HEK293 (cell line): ENCODE results near the gene CCDC183.

ENCODE experiments used
- CTCF ChIP-seq: fragments of 450-650 bp; formaldehyde crosslinking; IDR thresholded peaks from 2 replicates; pipeline ENCODE4 v1.5.1; 2016; ENCODE audit warnings: missing biosample characterization, missing genetic modification characterization
- GLIS2 ChIP-seq: fragments of 450-650 bp; formaldehyde crosslinking; IDR thresholded peaks from 2 replicates; pipeline ENCODE4 v1.5.1; 2016; ENCODE audit warnings: missing biosample characterization, missing genetic modification characterization
- HOXD13 ChIP-seq: sonication (generic); formaldehyde crosslinking; IDR thresholded peaks from 2 replicates; pipeline ENCODE4 v1.8.0; 2022; ENCODE audit warnings: missing genetic modification reagents, borderline replicate concordance
- KLF1 ChIP-seq: fragments of 450-650 bp; formaldehyde crosslinking; IDR thresholded peaks from 2 replicates; pipeline ENCODE4 v1.5.1; 2016; ENCODE audit warnings: missing biosample characterization, missing genetic modification characterization
- KLF9 ChIP-seq: fragments of 450-650 bp; formaldehyde crosslinking; IDR thresholded peaks from 2 replicates; pipeline ENCODE4 v1.5.1; 2016; ENCODE audit warnings: missing biosample characterization, missing genetic modification characterization, low read depth
- MEIS1 ChIP-seq: sonication (generic); formaldehyde crosslinking; IDR thresholded peaks from 2 replicates; pipeline ENCODE4 v1.8.1; 2022; ENCODE audit warnings: missing genetic modification reagents, mild to moderate bottlenecking, borderline replicate concordance
- OSR2 ChIP-seq: fragments of 450-650 bp; formaldehyde crosslinking; IDR thresholded peaks from 2 replicates; pipeline ENCODE4 v1.5.1; 2016; ENCODE audit warnings: missing biosample characterization, missing genetic modification characterization
- PBX3 ChIP-seq: sonication (generic); formaldehyde crosslinking; IDR thresholded peaks from 2 replicates; pipeline ENCODE4 v1.8.1; 2022; ENCODE audit warnings: mild to moderate bottlenecking, moderate library complexity, missing genetic modification reagents
- PRDM1 ChIP-seq: fragments of 450-650 bp; formaldehyde crosslinking; IDR thresholded peaks from 2 replicates; pipeline ENCODE4; 2016; ENCODE audit warnings: missing biosample characterization, missing genetic modification characterization
- PRDM10 ChIP-seq: fragments of 450-650 bp; formaldehyde crosslinking; IDR thresholded peaks from 2 replicates; pipeline ENCODE4 v1.5.1; 2016; ENCODE audit warnings: missing biosample characterization, missing genetic modification characterization
- ZBTB21 ChIP-seq: fragments of 450-650 bp; formaldehyde crosslinking; IDR thresholded peaks from 2 replicates; pipeline ENCODE4 v1.5.1; 2017; ENCODE audit warnings: missing biosample characterization, missing genetic modification characterization
- ZBTB48 ChIP-seq: fragments of 450-650 bp; formaldehyde crosslinking; IDR thresholded peaks from 2 replicates; pipeline ENCODE4 v1.5.1; 2016; ENCODE audit warnings: missing biosample characterization, missing genetic modification characterization
- ZBTB7A ChIP-seq: fragments of 450-650 bp; formaldehyde crosslinking; IDR thresholded peaks from 2 replicates; pipeline ENCODE4 v1.5.1; 2016; ENCODE audit warnings: low read depth, missing biosample characterization, missing genetic modification characterization
- ZFP69B ChIP-seq: fragments of 450-650 bp; formaldehyde crosslinking; IDR thresholded peaks from 2 replicates; pipeline ENCODE4 v1.5.1; 2016; ENCODE audit warnings: missing biosample characterization, missing genetic modification characterization
- ZNF184 ChIP-seq: fragments of 450-650 bp; IDR thresholded peaks from 2 replicates; pipeline ENCODE4 v1.5.1; 2018; ENCODE audit warnings: missing biosample characterization, mild to moderate bottlenecking, missing genetic modification characterization
- ZNF2 ChIP-seq: fragments of 450-650 bp; formaldehyde crosslinking; IDR thresholded peaks from 2 replicates; pipeline ENCODE4 v1.5.1; 2016; ENCODE audit warnings: missing biosample characterization, missing genetic modification characterization
- ZNF335 ChIP-seq: fragments of 450-650 bp; formaldehyde crosslinking; conservative IDR thresholded peaks from 2 replicates; pipeline ENCODE4 v1.5.1; 2016; ENCODE audit warnings: missing biosample characterization, missing genetic modification characterization
- ZNF391 ChIP-seq: fragments of 450-650 bp; formaldehyde crosslinking; IDR thresholded peaks from 2 replicates; pipeline ENCODE4 v1.5.1; 2016; ENCODE audit warnings: low read depth, missing biosample characterization, missing genetic modification characterization, borderline replicate concordance
- ZNF404 ChIP-seq: fragments of 450-650 bp; formaldehyde crosslinking; IDR thresholded peaks from 2 replicates; pipeline ENCODE4 v1.5.1; 2017; ENCODE audit warnings: missing biosample characterization, missing genetic modification characterization
- ZNF473 ChIP-seq: fragments of 450-650 bp; formaldehyde crosslinking; IDR thresholded peaks from 2 replicates; pipeline ENCODE4 v1.5.1; 2017; ENCODE audit warnings: missing biosample characterization, missing genetic modification characterization
- ZNF621 ChIP-seq: fragments of 450-650 bp; formaldehyde crosslinking; IDR thresholded peaks from 2 replicates; pipeline ENCODE4 v1.5.1; 2017; ENCODE audit warnings: missing biosample characterization, missing genetic modification characterization
- ZNF639 ChIP-seq: fragments of 450-650 bp; formaldehyde crosslinking; IDR thresholded peaks from 2 replicates; pipeline ENCODE4 v1.5.1; 2016; ENCODE audit warnings: missing biosample characterization, missing genetic modification characterization
- ZNF692 ChIP-seq: fragments of 450-650 bp; formaldehyde crosslinking; IDR thresholded peaks from 2 replicates; pipeline ENCODE4 v1.5.1; 2016; ENCODE audit warnings: missing biosample characterization, missing genetic modification characterization
- ZSCAN16 ChIP-seq: fragments of 450-650 bp; formaldehyde crosslinking; IDR thresholded peaks from 2 replicates; pipeline ENCODE4 v1.5.1; 2016; ENCODE audit warnings: missing biosample characterization, missing genetic modification characterization
- ZSCAN18 ChIP-seq: fragments of 450-650 bp; formaldehyde crosslinking; IDR thresholded peaks from 2 replicates; pipeline ENCODE4 v1.5.1; 2016; ENCODE audit warnings: missing biosample characterization, missing genetic modification characterization
- ZSCAN30 ChIP-seq: fragments of 450-650 bp; IDR thresholded peaks from 2 replicates; pipeline ENCODE4 v1.5.1; 2018; ENCODE audit warnings: missing biosample characterization, mild to moderate bottlenecking, missing genetic modification characterization, moderate library complexity

CCDC183 gene

GRCh38 chr9:136847826-136848392 lies 51.8 kb downstream of the CCDC183 start (continued):
- TF ChIP-seq MEIS1 (CRISPR knock-in tag), result no peak
- no peak for TF ChIP-seq ZSCAN30 (tag by site-specific recombination)
- TF ChIP-seq KLF9 (tag by site-specific recombination), result no peak
- TF ChIP-seq ZNF2 (tag by site-specific recombination), result 0 out of 2 replicates have a peak, but pooled peaks have one; percentile 72
- peak; percentile 42; the same call in 1 of the 2 replicates for TF ChIP-seq ZBTB48 (tag by site-specific recombination)
- peak; percentile 17; the same call in 1 of the 2 replicates for TF ChIP-seq CTCF
- TF ChIP-seq ZSCAN16 (tag by site-specific recombination), result no peak
- no peak for TF ChIP-seq ZNF391 (tag by site-specific recombination)
- TF ChIP-seq PRDM10, result no peak; the same call in 1 of the 2 replicates
- TF ChIP-seq KLF1 (tag by site-specific recombination), result peak; percentile 10; the same call in 1 of the 2 replicates
- peak; percentile 91 for TF ChIP-seq GLIS2 (tag by site-specific recombination)
- TF ChIP-seq ZFP69B, result 0 out of 2 replicates have a peak, but pooled peaks have one; percentile 16
- TF ChIP-seq PRDM1 (tag by site-specific recombination), result no peak
- TF ChIP-seq ZNF404, result no peak
- TF ChIP-seq OSR2, result no peak
- TF ChIP-seq ZBTB21 (tag by site-specific recombination), result no peak
- no peak for TF ChIP-seq ZNF621 (tag by site-specific recombination)
- peak; percentile 77; the same call in 1 of the 2 replicates for TF ChIP-seq ZNF335 (tag by site-specific recombination)
- no peak for TF ChIP-seq ZNF639 (tag by site-specific recombination)
- TF ChIP-seq ZNF692 (tag by site-specific recombination), result peak; percentile 34; the same call in 1 of the 2 replicates
- TF ChIP-seq ZSCAN18 (tag by site-specific recombination), result no peak
- peak; percentile 88 for TF ChIP-seq ZBTB7A (tag by site-specific recombination)
- TF ChIP-seq ZNF473 (tag by site-specific recombination), result no peak
- 0 out of 2 replicates have a peak, but pooled peaks have one; percentile 15 for TF ChIP-seq PBX3 (CRISPR knock-in tag)
- no peak for TF ChIP-seq ZNF184 (tag by site-specific recombination)
- TF ChIP-seq HOXD13 (CRISPR knock-in tag), result no peak
